ENCODE measurements around the gene ZNF862. TPM values are rescaled to one million over a fixed set of nuclear protein-coding genes. Genes with fewer than 3 reads are reported as not detected.

ZNF862 gene
- polyA plus RNA-seq, 3 donors = 1.3 to 18.4 (median 2.7) TPM

GRCh38 chr7:149815661-149816266 is 22.4 kb upstream of the ZNF862 start:
- Histone ChIP-seq H3K36me3 (replicated peaks in 1 of 2; ENCODE audit: control insufficient read depth in 1 of 2, insufficient read depth in 2 of 2, low read length in 2 of 2) (no peaks in the 10 kb centered on the region), H3K4me3 (replicated peaks in 1 of 3; ENCODE audit: low read depth in 2 of 3, low read length in 3 of 3) (no peak overlapping the region), H3K79me2 (ENCODE audit: insufficient read depth, low read length) (no peaks in the 10 kb centered on the region), H3K9ac (ENCODE audit: insufficient read depth, low read length, poor library complexity, severe bottlenecking) (no peak overlapping the region), H3K9me3 (replicated peaks in 1 of 2; ENCODE audit: control insufficient read depth in 1 of 2, insufficient read depth in 1 of 2, low read length in 2 of 2) (no peaks in the 10 kb centered on the region), H3K4me2 (replicated peaks; ENCODE audit: extremely low read depth, low read length, poor library complexity, severe bottlenecking) (no peak overlapping the region), H3K4me1 (ENCODE audit: control insufficient read depth in 1 of 2, insufficient read depth in 2 of 2, low read length in 2 of 2) (no peaks in the 10 kb centered on the region), H2AFZ (ENCODE audit: insufficient read depth, low read depth, low read length, poor library complexity, severe bottlenecking) (no peak overlapping the region), H3K27me3 (ENCODE audit: control insufficient read depth in 2 of 2, insufficient read depth in 2 of 2, low read length in 2 of 2) (no peaks in the 10 kb centered on the region), H4K20me1 (ENCODE audit: insufficient read depth, low read length) (no peaks in the 10 kb centered on the region), H3K27ac (ENCODE audit: low read depth in 1 of 2, low read length in 2 of 2) (no peak overlapping the region)
- 97% methylated on average over 7 of the region's 16 CpGs for WGBS (ENCODE audit: insufficient coverage)
- Mint-ChIP-seq H3K4me3 (no peak overlapping the region), H3K36me3 (no peaks in the 10 kb centered on the region), H3K27ac (peak overlapping the region in 1 of 7 donors; percentile 31), H3K4me1 (no peaks in the 10 kb centered on the region), H3K27me3 (ENCODE audit: low read depth in 3 of 3) (no peaks in the 10 kb centered on the region), H3K9me3 (no peaks in the 10 kb centered on the region)
- TF ChIP-seq CTCF (IDR thresholded peaks at IDR 0.05) = no peak
- intact Hi-C loops (cut with micrococcal nuclease) = no loop called here
- DNase-seq = no peak

GRCh38 chr7:149816267-149816751 is 21.9 kb upstream of the ZNF862 start:
- no peak for DNase-seq
- H3K27me3 Mint-ChIP-seq (ENCODE audit: low read depth in 3 of 3) = no peaks in the 10 kb centered on the region
- no peaks in the 10 kb centered on the region for H3K4me1 Mint-ChIP-seq
- H3K9me3 ChIP-seq (replicated peaks in 1 of 2; ENCODE audit: control insufficient read depth in 1 of 2, insufficient read depth in 1 of 2, low read length in 2 of 2) = no peaks in the 10 kb centered on the region
- no peak overlapping the region for H3K9ac ChIP-seq (ENCODE audit: insufficient read depth, low read length, poor library complexity, severe bottlenecking)
- H3K4me2 ChIP-seq (replicated peaks; ENCODE audit: extremely low read depth, low read length, poor library complexity, severe bottlenecking) = no peak overlapping the region
- H2AFZ ChIP-seq (ENCODE audit: insufficient read depth, low read depth, low read length, poor library complexity, severe bottlenecking) = no peak overlapping the region
- no peaks in the 10 kb centered on the region for H3K79me2 ChIP-seq (ENCODE audit: insufficient read depth, low read length)
- H3K27me3 ChIP-seq (ENCODE audit: control insufficient read depth in 2 of 2, insufficient read depth in 2 of 2, low read length in 2 of 2) = no peaks in the 10 kb centered on the region
- no peak overlapping the region for H3K27ac Mint-ChIP-seq
- H4K20me1 ChIP-seq (ENCODE audit: insufficient read depth, low read length) = no peaks in the 10 kb centered on the region
- intact Hi-C loops (cut with micrococcal nuclease) = no loop called here
- H3K36me3 ChIP-seq (replicated peaks in 1 of 2; ENCODE audit: control insufficient read depth in 1 of 2, insufficient read depth in 2 of 2, low read length in 2 of 2) = no peaks in the 10 kb centered on the region
- 96% methylated on average over 17 of the region's 21 CpGs for WGBS (ENCODE audit: insufficient coverage)
- no peaks in the 10 kb centered on the region for H3K36me3 Mint-ChIP-seq
- H3K9me3 Mint-ChIP-seq = no peaks in the 10 kb centered on the region
- H3K4me3 Mint-ChIP-seq = no peak overlapping the region
- H3K4me3 ChIP-seq (replicated peaks in 1 of 3; ENCODE audit: low read depth in 2 of 3, low read length in 3 of 3) = no peak overlapping the region
- H3K4me1 ChIP-seq (ENCODE audit: control insufficient read depth in 1 of 2, insufficient read depth in 2 of 2, low read length in 2 of 2) = no peaks in the 10 kb centered on the region
- TF ChIP-seq CTCF (IDR thresholded peaks at IDR 0.05) = no peak
- no peak overlapping the region for H3K27ac ChIP-seq (ENCODE audit: low read depth in 1 of 2, low read length in 2 of 2)

Data from CD14-positive monocyte (primary cell).